Fibroblast of gingiva (primary cell): ENCODE data around the gene POLH.
A peak's percentile ranks its signal among the peaks of the same experiment; 100 is the strongest.
"Not testable (repeated sequence)": the region's sequence is repeated elsewhere in the genome, so short reads cannot be mapped to it uniquely, and the experiment has no call there.

Experiments
- DNase-seq: peaks from one replicate; pipeline ENCODE4 v3.0.0-alpha.2; 2011; ENCODE audit warnings: low read depth

The POLH gene

DNA sequence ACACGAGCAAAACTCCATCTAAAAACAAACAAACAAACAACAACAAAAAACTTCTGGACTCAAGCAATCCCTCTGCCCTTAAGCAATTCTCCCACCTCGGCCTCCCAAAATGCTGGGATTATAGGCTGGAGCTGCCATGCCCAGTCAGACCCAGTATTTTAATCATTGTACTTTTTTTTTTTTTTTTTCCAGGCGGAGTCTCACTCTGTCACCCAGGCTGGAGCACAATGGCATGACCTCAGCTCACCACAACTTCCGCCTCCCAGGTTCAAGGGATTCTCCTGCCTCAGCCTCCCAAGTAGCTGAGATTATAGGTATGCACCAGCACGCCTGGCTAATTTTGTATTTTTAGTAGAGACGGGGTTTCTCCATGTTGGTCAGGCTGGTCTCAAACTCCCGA is 57.0 kb downstream of the POLH start:
- not testable (repeated sequence) for DNase-seq

DNA sequence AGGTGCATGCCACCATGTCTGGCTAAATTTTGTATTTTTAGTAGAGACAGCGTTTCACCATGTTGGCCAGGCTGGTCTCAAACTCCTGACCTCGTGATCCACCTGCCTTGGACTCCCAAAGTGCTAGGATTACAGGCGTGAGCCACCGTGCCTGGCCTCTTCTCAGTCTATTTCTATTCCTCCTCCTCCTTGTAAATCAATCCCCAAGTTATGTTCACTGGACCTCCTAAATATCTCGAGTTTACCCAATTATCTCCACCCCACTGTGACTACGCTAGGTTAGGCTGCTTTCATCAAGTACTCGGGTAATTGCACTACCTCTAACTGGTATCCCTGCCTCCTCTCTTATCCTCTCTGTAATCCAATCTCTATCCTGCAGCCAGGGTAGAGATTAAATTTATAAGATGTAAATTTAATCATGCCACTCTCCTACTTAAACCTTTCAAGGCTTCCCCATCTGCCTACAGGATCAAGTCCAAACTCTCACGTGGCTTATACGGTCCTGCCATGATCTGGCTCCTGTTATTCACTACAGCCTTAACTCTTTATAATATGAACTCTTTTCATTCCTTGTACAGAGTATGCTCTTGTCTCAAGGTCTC is 58.8 kb downstream of the POLH start:
- no peak for DNase-seq

DNA sequence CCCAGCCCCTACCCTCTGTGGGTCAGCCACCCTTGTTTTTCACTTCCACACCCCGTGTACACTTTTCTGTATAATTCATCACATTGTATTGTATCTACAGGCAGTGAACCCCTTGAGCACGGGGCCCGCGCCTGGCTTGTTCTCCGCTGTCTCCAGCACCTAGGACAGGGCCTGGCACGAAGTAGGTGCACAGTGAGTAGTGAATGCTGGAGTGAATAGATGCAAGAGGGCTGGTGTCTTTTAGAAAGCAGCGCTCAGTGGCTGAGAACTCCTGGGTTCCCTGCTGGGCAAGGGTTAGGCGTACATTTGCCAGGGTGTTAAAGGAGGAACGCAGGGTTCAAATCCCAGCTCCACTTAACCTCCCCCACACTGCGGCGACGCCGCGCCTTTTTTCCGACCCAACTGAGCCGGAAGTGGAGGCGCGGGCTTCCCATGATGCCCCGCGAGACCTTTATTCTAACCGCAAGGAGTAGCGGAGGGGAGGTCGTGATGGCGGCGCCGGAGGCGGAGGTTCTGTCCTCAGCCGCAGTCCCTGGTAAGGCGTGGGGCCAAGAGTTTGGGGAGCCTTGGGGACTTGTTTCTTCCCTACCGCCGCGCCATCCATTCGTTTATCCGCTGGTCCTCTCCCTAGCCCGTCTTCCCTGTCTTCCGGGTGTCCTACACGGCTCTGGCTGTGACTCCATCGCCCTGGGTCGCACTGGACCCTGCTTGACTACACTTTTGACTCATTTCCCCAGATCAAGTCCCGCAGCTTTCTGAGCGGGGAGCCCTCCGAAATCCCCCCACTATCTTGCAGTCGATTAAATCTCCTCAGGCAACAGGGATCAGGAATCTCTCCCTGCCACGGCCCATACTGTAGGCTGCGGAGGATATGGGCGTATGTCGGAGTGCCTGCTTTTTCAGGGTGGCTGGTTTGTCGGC is 59.7 kb downstream of the POLH start, which contains the start of gene MAD2L1BP:
MAD2L1BP (plus strand) TSS at position 454 of the 921 bp plus-strand sequence; CDS start at position 490, 36 bp downstream.
- DNase-seq = peak; percentile 68

DNA sequence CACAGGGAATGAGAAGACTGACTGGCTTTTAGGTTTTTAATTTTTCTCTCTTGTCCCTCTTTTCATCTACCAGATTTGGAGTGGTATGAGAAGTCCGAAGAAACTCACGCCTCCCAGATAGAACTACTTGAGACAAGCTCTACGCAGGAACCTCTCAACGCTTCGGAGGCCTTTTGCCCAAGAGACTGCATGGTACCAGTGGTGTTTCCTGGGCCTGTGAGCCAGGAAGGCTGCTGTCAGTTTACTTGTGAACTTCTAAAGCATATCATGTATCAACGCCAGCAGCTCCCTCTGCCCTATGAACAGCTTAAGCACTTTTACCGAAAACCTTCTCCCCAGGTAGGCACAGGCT is 60.3 kb downstream of the POLH start:
- DNase-seq = peak; percentile 25

DNA sequence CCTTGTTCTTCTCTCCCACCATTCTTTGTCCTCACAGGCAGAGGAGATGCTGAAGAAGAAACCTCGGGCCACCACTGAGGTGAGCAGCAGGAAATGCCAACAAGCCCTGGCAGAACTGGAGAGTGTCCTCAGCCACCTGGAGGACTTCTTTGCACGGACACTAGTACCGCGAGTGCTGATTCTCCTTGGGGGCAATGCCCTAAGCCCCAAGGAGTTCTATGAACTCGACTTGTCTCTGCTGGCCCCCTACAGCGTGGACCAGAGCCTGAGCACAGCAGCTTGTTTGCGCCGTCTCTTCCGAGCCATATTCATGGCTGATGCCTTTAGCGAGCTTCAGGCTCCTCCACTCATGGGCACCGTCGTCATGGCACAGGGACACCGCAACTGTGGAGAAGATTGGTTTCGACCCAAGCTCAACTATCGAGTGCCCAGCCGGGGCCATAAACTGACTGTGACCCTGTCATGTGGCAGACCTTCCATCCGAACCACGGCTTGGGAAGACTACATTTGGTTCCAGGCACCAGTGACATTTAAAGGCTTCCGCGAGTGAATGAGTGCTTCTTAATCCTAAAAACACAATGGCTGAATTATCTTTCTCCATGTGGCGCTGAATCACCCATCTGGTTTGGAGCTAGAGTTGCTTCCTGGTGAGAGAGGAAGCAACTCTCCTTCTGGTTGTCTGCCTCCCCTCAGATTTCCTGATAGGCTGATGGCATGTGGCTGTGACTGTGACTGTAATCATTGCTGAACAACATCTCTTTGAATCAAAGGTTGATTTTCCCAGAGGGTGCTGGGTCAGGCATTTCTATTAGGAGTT is 64.2 kb downstream of the POLH start:
- DNase-seq = no peak

DNA sequence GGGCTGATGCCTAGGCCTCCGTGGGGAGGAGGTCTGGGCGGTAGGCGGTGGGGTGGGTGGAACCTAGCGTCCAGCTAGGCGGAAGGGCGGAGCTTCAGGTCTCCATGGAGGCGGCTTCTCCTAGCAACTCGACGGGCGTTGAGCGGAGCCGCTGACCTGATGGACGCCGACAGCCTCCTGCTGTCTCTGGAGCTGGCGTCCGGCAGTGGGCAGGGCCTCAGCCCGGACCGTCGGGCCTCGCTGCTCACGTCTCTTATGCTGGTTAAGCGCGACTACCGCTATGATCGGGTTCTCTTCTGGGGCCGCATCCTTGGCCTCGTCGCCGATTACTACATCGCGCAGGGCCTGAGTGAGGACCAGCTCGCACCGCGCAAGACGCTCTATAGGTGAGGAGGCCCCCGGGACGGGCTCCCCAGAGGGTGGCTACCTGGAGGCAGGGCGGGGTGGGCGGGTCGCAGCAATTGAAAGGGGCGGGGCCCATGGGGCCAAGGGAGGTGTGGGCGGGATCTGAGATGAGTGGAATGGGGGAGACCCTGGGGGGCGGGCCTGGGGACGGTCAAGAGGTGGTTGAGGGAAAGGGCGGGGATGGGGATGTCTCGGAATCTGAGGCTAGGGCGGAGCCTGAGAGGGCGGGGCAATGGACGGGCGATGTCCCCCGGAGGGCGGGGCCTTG is 69.1 kb downstream of the POLH start, which contains the start of gene RSPH9:
RSPH9 (plus strand) TSS at position 97 of the 673 bp plus-strand sequence; CDS start at position 160, 63 bp downstream.
- DNase-seq = peak; percentile 57

DNA sequence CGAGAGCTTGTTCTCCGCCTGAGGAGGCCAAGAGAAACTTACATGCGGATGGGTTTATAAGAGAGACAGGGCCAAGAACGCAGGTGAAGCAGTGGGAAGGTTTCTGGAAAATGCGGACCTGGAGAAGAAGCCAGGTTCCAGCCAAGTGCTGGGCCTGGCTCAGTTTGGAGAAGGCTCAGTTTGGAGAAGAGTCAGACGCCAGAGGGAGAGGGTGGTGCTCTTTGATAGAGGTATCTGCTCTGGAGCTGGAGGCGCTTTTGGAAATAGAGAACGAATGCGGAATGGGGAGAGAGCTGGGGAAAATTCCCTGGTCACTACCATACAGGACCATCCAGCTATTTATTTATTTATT is 69.6 kb downstream of the POLH start:
- no peak for DNase-seq

DNA sequence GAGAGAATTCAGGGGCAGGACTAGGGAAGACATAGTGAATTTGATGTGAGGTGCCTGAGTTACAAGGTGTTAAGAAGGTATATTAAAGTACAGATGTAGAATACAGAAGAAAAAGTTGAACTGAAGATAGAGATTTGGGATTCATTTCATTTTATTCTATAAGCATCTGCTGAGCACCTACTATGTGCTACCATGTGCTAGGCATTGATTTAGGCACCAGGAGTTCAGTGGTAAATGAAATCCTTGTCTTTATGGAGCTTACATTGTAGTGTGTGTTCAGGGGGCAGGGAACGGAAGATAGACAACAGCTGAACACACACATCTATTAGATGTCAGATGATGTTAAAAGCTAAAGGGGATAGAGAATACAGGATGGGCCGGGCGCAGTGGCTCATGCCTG is 71.6 kb downstream of the POLH start:
- no peak for DNase-seq

DNA sequence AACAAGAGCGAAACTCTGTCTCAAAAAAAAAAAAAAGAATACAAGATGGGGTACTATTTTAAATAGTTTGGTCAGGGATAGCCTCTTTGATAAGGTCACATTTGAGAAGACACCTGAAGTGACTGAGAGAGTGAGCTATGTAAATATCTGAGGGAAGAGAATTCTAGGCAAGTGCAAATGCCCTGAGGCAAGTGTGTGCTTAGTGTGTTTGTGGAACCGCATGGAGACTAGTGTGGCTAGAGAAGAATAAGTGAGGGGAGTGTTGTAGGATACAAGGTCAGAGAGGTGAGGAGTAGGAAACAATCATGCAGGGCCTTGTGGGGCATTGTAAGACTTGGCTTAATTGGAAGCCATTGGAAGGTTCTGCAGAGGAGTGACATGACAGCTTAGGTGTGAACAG is 72.3 kb downstream of the POLH start:
- no peak for DNase-seq

DNA sequence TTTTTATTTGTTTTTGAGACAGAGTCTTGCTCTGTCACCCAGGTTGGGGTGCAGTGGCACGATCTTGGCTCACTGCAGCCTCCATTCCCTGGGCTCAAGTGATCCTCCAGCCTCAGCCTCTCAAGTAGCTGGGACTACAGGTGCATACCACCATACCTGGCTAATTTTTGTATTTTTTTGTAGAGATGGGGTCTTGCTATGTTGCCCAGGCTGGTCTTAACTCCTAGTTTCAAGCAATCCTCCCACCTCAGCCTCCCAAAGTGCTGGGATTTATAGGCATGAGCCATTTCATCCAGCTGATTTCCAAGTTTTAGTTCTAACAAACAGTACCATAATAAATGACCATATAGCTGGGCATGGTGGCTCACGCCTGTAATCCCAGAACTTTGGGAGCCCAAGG is 76.8 kb downstream of the POLH start:
- DNase-seq = not testable (repeated sequence)

DNA sequence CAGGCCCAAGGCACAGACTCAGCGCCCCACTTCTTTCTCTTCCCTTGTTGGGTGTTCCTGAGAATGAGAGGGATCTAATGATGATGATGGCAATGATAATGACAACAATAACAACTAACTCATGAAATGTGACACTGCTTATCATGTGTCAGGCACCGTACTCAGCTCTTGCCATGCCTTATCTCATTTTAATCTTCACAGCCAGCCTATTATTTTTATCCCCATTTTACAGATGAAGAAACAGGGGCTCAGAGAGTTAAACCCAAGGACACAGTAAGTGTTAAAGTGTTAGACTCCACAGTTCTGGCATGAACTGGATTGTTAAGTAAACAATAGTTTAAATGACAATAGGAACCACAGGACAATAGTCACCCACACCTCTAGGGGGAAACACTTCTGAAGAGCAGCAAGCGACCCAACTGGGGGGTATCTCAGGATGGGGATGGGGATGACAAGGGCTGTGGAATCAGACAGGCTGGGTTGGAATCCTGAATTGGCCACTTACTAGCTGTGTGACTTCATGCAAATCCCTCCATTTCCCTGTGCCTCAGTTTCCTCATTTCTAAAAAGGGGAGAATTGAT is 81.3 kb downstream of the POLH start:
- DNase-seq = no peak

DNA sequence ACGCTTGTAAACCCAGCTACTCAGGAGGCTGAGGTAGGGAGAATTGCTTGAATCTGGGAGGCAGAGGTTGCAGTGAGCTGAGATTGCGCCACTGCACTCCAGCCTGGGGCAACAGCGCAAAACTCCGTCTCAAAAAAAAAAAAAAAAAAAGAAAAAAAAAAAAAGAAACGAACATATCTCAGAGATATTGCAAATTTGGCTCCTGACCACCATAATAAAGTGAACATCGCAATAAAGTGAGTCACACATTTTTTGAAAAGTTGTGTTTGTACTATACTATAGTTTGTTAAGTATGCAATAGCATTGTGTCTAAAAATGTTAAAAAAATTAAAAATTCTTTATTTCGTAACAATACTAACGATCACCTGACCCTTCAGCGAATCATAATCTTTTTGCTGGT is 82.2 kb downstream of the POLH start:
- no peak for DNase-seq

DNA sequence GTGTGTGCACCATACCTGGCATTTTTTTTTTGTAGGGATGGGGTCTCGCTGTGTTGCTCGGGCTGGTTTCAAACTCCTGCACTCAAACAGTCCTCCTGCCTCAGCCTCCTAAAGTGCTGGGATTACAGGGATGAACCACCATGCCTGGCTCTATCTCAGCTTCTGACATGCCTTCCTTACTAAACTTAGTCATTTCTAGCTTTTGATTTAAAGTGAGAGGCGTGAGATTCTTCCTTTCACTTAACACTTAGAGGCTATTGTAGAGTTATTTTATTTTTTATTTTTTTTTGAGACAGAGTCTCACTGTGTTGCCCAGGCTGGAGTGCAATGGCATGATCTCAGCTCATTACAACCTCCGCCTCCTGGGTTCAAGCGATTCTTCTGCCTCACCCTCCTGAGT is 87.0 kb downstream of the POLH start:
- DNase-seq = not testable (repeated sequence)
